HL-60 (cell line): ENCODE results near the gene CSTF1.

Source experiments
- CTCF ChIP-seq: IDR thresholded peaks from one replicate; pipeline ENCODE4 v1.5.1; 2011; ENCODE audit warnings: low read length, control low read depth, inconsistent platforms; ENCODE audit not compliant: insufficient read depth
- GABPA ChIP-seq: IDR thresholded peaks from 2 replicates; pipeline ENCODE4 v1.6.1; 2012; ENCODE audit warnings: low read depth
- POLR2AphosphoS5 ChIP-seq: IDR thresholded peaks from 2 replicates; pipeline ENCODE4 v1.6.1; 2012; ENCODE audit warnings: low read depth
- REST ChIP-seq: IDR thresholded peaks from 2 replicates; pipeline ENCODE4 v1.6.1; 2012; ENCODE audit warnings: low read depth; ENCODE audit not compliant: insufficient replicate concordance

GRCh38 chr20:56348305-56348693, 44.1 kb upstream of the CSTF1 start:
- TF ChIP-seq CTCF (no peak), REST (no peak), POLR2AphosphoS5 (no peak), GABPA (no peak)
